GM12873 (cell line): Measurements from ENCODE around the gene RP2.
A peak's percentile ranks its signal among the peaks of the same experiment; 100 is the strongest.

Experiments
- CTCF ChIP-seq: IDR thresholded peaks from 2 replicates; pipeline ENCODE4 v1.5.1; 2012; ENCODE audit warnings: low read depth, mild to moderate bottlenecking, moderate library complexity, low read length, control low read depth; ENCODE audit not compliant: insufficient read depth; ENCODE audit errors: missing control alignments

Gene RP2

DNA sequence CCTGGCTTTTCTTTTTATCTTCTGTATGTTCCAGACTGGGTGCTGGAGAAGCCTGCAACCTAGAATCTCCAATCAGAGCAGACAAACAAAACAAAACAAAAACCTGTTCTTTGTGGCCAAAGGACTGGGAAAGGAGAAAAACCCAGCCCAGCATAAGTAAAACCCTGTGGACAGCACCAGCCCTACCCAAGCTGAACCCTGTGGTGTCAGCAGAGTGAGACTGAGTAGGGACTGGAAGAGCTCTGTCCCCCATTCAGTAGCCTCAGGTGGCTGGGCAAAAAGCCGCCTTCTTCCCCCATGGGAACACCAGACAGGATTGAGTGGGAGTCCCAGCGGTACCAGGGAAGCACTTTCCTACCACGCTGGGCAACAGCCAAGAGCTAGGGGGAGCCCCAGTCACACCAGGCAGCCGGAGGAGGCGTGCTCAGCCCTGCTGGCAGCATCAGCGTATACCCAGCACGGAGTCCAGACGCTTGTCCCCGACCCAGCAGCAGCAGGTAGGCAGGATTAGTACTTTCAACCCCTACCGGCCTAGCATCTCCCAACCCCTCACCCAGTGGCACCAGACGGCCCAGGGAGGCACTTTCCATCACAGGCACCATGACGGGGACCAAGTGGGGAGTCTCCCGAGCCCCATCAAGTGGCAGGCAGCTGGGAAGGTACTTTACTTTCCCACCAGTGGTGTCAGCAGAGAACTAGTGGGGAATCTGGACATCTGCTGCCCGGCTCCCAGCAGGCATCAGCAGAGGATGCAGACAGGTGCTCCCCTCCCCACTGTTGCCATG, 66.8 kb downstream of the RP2 start:
- TF ChIP-seq CTCF = peak; percentile 68

DNA sequence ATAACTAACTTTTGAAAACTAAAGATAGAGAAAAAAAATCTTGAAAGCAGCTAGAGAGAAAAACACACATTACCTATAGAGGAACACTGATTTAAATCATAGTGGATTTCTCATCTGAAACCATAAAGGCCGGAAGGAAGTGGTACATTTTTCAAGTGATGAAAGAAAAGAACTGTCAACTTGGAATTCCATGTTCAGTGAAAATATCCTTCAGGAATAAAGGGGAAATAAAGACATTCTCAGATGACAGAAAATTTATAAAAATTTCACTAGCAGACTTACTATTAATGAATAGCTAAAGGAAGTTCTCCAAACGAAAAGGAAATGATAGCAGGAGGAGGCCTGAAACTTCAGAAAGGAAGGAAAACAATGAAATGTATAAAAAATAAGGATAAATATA, 67.8 kb downstream of the RP2 start:
- TF ChIP-seq CTCF = no peak

- TF ChIP-seq CTCF = no peak
These were observed 73.6 kb downstream of the RP2 start for GRCh38 chrX:46910415-46910814.

- no peak for TF ChIP-seq CTCF
These were observed 75.3 kb downstream of the RP2 start, which contains the start of gene JADE3 for GRCh38 chrX:46912098-46912602. Gene JADE3 (plus strand): TSS chrX:46912421. CDS start chrX:46984895, 72,474 bp downstream.

DNA sequence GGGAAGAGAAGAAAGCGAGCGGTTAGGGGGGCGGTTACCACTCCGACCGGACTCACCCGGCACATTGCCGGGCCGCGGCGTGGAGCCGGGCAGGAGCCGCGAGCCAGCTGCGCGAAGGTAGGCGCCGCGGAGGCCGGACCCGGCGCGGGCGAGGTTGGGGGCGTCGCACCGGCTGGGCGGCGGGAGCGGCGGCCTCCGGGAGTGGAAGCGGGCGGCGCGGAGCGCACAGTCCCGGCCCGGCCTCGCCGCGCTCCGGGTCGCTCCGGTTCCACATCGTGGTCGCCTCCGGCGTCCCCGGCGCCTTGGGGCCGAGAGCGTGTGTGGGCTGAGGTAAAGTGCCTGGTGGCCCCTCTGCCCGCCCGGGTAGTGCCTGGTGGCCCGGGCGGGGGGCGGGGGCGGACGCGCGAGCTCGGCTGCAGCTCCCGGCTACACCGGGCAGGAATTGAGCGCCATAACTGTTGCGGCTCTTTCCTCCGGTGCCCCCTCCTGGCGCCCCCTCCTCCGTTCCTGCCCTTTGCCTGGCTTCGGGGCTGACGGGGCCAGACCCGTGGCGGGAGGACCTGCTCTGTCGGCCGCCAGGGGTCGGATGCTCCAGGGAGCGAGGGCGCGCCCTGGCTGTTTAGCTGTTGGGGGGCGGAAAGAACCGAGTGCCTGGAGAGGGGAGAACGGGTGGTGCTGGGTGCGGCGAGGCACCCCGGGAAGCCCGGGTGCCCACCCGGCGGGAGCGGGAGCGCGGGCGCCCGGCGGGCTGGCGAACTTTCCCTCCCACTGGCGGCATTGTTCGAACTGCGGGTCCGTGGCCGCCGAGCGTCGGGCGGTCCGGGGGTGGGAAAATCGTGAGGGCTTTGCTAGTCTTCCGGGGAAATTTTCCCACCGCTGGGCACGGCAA, 76.0 kb downstream of the RP2 start:
- TF ChIP-seq CTCF = peak; percentile 48

GRCh38 chrX:46913667-46914066, 76.8 kb downstream of the RP2 start:
- TF ChIP-seq CTCF = no peak

- TF ChIP-seq CTCF = no peak
These were observed 79.4 kb downstream of the RP2 start for GRCh38 chrX:46916273-46916672.
